Left hindlimb (tissue), 1 donor: ENCODE data around the gene IQSEC1.
A peak's percentile ranks its signal among the peaks of the same experiment; 100 is the strongest.

Experiments used
- DNase-seq: peaks from one replicate; pipeline ENCODE4 v3.0.0-alpha.2; 2018

IQSEC1 gene

DNA sequence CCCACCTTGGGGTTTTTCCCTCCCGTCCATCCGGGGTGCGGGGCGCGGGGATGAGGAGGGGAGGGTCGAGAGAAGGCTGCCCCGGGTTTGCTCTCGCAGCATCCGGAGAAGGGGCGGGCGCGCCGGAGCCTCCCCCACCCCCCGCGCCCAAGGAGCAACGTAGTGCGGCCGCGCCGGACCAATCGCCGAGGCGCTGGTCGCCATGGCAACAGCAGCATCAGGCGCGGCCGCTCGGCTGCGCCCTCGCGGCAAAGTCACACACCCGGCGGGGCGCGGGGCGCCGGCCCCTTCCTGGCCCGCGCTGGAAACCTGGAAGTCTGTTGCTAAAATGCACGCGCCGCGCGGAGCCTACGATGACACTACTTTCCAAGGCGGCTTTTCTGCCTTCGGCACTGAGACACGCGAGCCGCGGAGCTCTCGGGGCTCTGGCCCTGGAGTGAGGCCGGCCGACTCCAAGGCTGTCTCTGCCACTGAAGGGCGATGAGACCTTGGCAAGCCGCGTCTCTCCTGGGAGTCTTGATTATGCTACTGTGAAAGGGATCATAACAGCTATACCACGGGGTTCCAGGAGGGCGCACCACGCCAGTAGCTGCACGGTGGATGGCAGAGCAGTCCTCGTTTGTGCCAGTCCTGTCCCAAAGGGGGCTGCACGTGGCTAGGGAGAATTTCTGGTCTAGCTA is at the start of gene IQSEC1:
Gene IQSEC1, minus strand, starts transcription at position 104 of the 680 bp plus-strand sequence. CDS start 415 bp downstream, outside the sequence.
- peak; percentile 77 for DNase-seq

DNA sequence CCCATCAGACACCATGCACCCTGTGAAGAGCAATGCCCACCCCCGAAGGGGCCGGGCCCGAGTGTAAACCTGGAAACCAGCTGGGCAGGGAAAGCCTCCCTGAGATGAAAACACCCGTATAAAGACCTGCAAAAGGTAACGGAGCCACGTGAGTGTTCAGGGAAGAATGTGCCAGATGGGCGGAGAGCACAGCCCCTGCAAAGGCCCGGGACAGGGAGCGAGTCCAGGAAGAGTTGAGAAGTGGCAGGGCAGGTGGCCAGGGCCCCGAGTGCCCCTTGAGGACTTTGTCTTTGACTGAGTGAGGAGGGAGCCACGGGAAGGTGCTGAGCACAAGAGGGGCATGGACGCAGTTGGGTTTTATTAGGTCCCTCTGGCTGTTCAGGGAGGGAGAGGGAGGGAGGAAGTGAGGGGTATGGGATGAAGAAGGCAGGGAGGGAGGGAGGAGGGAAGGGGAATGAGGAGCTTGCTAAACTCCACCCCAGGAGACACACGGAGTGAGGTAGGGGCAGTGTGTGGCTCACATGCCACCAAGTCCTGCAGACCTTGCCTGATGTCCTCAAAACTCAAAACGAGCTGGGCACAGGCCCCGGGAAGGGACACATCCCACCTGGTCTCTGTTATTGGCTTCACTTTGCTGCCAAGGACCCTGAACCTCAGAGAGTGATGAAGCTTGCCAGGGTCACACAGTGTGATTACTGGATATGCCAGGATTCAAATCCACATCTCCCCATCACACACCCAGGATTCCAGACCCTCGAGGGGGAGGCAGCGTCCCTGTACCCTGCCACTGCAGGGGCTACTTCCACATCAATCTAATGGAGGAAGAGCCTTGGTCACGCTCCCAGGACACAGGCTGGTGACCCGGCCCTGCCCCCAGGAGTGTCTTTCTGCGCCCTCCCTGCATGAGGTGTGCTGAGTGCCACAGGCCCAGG is 49.1 kb upstream of the IQSEC1 start:
- peak; percentile 13 for DNase-seq

GRCh38 chr3:13121553-13122001 is 48.3 kb upstream of the IQSEC1 start:
- DNase-seq: peak; percentile 4

DNA sequence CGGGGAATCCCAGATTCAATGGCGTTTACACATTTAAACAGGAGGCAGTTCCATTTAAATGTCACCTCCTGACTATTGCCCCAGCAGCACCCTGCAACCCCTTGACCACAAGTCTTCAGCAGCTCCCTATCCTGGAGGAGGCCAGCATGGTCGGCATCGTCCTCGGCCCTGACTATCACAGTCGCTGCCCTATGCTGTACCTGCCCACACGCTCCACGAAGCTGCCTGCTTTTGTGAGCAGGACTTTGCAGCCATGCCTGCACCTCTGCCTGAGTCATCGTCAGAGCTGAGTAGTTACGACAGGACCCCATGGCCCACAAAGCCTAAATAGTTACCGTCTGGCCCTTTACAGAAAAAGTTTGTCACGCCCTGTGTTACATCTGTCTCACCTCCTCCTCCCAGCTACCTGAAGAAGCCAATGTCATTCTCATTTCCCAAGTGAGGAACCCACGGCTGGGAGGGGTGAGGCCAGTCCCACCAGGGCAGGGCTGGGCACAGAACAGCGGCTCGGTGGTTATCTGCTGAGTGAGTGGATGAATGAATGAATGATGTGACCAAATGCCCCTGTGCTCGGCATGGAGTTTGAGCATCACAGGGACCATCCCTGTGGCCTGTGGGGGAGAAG is 47.8 kb upstream of the IQSEC1 start:
- peak; percentile 12 for DNase-seq

DNA sequence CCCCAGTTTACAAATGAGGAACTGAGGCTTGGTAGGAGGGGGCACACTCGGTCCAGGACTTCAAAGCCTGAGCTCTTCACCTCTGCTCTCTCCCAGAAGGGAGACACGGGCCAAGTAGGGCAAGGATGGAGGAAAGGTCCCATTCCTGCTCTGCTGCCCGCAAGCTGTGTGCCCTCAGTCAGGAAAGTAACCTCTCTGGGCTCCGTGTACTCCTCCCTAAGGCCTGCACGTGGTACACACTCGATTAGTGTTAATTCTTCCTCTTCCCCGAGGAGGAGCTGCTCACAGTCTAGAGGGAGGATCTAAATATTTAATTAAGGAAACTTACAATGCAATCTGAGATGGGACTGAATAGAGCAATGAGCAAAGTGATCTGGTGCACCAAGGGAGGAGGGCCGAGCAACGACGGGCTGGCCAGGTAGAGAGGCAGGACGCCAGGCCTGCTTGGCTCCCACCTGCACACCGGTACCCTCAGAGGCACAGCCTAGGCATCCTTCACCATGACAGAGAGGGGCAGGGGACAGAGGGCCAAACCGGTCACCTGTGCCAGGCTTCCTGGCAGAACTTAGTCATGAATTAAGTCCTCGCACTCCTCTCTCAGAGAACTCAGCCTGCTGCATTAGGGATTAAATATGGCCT is 47.2 kb upstream of the IQSEC1 start:
- peak; percentile 13 for DNase-seq

GRCh38 chr3:13119471-13120220 is 46.4 kb upstream of the IQSEC1 start:
- peak; percentile 9 for DNase-seq

DNA sequence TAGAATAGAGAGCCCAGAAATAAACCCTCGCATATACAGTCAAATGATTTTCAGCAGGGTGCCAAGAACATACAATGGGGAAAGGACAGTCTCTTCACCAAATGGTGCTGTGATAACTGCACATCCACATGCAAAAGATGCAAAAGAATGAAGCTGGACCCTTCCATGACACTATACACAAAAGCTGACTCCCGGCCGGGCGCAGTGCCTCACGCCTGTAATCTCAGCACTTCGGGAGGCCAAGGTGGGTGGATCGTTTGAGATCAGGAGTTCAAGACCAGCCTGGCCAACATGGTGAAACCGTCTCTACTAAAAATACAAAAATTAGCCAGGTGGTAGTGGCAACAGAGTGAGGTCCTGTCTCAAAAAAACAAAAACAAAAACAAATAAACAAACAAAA is 43.2 kb upstream of the IQSEC1 start:
- no peak for DNase-seq

DNA sequence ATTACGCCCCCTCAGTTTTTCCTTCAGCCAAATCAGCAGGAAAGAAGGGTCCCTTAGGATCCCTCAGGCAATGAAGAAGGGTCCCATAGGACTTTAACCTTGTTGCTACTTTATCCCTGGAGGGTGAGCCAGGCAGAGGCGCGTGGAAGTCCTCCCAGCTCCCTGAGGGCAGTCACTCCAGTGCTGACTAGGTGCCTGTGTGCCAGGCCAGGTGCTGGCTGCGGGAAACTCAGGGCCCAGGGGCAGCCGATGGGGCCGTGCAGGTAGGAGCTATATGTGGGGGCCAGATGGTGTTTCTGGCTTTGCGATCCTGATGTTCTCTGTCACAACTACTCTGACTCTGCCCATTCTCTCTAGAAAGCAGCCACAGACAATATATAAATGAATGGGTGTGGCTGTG is 42.8 kb upstream of the IQSEC1 start:
- peak; percentile 10 for DNase-seq

GRCh38 chr3:13115576-13115910 is 42.3 kb upstream of the IQSEC1 start:
- DNase-seq: no peak

DNA sequence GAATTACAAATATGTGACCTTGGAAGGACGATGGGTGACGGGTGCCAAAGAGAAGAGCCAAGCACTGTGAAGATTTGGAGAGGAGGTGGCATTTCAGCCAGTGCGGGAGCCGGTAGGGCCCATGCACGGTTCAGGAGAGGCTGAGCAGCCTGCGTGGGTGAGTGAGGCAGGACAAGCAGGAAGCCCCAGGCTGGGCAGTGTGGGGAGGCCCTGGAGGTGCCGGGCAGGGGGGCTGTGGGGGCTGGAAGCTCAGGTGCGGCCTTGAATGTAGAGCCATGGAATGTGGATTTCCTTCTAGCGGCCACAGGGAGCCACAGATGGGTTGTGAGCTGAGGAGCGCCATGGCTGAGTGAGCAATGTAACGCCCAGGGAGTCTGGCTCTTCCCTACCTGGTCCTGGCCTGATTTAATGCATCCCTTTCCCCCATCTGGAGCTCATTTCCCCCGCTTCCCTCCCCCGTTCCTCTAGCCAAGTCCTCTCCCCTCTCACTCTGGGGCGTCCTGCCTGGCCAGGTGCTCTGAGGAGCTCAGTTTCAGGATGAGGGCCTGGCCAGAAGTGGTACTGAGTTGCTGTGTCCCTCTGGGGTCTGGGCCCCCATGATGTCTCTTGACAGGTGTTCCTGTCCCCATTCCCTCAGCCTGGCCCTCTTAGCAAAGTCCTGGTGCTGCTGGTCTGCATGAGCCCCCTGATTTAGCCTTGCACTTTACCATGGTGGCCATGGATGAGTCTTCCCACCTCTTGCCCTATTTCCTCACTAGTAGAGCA is 41.8 kb upstream of the IQSEC1 start:
- DNase-seq: peak; percentile 11

DNA sequence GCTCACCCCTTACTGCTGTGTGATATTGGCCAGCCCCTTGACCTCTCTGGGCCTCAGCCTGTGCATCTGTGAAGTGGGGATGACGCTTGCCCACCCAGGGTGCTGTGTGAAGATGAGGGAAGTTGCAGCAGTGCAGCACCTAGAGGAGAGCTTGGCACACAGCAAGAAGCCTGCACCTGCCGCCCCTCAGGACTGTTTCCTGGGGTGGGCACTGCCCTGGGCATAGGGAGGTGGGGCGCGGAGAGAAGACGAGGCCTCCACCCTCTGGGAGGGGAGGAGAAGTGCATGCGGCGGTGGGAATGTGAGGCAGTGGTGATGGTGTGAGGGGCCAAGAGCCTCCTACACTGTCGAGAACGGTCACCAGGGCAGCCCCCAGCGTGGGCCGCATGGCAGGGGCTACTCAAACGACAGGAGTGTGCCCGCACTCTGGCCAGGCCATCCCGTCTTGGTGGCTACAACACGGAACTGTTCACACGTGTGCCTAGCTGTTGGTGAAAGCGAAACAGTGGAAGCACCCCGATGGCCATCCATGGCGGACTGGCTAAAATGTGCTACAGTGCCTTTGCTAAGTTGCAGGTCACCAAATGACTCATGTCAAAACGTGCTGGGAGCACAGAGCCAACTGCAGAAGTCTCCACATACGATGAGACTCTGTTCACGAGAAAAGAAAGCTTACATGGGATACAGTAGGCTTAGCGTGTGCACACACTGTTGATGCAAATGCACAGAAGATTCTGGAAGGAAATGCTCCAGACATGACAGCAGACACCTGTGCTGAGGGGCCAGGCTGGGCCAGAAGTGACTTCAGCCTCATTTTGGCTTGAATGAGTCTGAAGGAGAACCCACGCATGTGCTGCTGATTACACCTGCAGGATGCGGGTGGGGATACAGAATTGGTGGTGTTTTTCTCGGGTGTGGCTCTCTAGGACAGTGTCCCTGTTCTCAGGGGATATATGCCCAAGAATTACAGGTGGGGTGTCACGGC is 40.4 kb upstream of the IQSEC1 start:
- peak; percentile 29 for DNase-seq

DNA sequence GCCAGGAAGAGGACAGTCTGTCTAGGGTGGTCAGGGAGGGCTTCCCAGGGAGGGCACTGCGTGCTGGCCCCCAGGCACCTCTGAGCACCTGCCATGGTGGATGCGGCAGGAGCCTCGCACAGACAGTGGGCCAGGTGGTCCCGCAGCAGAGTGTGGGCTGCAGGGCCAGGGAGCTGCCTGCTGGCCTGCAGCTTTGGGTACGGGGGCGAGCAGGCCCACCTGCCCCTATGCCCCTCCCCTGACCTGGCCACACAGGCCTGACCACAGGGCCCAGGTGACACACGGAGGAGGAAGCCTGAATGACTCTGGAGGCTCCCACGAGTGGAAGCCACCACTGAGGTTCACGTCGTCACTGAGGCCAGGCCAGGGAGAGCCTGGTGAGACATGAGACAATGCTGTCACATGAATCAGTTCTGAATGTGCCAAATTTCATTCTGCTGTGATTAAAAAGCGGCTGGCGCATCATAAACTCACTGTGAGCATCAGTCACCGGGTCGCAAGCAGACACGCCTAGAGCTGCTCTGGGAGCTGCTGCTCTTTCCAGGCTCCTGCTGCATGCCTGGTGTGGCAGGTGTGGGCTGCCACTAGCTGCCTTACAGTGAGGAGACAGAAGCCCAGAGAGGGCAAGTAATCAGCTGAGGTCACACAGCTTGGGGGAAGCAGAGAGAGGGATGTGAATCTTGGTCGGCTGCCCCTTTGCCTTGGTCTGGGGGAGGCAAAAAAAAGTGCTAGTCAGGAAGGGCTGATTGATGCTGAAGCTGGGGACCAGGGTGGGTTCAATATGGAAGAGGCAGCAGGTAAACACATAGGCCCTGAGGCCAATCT is 39.5 kb upstream of the IQSEC1 start:
- no peak for DNase-seq

- DNase-seq: peak; percentile 3
These were observed 38.8 kb upstream of the IQSEC1 start for GRCh38 chr3:13111873-13112520.

GRCh38 chr3:13111173-13111872 is 38.1 kb upstream of the IQSEC1 start:
- DNase-seq: peak; percentile 10

DNA sequence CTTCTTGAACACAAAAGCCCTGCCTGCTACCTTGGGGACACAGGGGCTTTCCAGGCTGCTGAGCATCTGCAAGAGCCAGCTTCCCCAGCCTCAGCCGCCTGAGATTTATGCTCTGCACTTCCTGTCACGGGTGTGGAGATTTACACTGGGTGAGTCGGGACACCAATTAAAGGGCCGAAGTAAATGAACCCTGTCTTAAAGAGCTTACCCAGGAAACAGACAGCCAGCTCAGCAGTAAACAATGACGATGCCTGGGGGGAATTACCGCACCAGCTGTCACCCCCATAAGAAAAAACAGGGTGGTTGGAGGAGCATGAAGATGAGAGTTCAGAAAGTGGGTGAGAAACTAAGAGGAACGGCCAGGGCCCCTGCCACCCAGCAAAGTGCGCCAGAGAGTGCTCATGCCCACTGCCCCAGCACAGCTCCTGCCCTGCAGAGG is 37.5 kb upstream of the IQSEC1 start:
- peak; percentile 13 for DNase-seq

DNA sequence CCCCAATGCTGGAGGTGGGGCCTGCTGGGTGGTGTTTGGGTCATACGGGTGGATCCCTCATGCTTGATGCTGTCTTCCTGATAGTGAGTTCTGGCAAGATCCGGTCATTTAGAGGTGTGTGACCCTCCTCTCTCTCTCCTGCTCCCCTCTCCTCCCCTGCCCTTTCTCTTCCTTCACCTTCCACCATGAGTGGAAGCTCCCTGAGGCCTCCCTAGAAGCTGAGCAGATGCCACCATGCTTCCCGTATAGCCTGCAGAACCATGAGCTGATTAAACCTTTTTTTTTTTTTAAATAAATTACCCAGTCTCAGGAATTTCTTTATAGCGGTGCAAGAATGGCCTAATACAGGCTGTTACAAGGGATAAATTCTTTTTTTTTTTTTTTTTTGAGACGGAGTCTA is 36.3 kb upstream of the IQSEC1 start:
- no peak for DNase-seq

GRCh38 chr3:13108861-13109260 is 35.6 kb upstream of the IQSEC1 start:
- DNase-seq: peak; percentile 29

- peak; percentile 24 for DNase-seq
These were observed 34.4 kb upstream of the IQSEC1 start for GRCh38 chr3:13107661-13108060.
